ENCODE results near the gene TLK2.

DNA sequence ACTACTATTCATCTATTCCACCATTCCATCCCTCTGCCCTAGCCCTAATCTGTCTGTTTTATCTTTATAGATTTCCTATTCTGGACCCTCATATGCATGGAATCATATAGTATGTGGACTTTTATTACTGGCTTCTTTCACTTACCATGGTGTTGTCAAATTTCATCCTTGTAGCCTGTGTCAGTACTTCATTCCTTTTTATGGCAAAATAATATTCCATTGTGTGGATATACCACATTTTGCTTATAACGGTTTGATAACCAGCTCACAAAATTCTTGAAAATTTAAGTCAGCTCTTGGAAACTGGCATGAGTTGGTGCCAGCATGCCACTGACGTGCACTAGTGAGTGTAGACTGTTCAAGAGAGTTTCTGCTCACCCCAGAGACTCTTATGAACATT is 118.5 kb downstream of the TLK2 start:
- TF ChIP-seq, protein P1, sequence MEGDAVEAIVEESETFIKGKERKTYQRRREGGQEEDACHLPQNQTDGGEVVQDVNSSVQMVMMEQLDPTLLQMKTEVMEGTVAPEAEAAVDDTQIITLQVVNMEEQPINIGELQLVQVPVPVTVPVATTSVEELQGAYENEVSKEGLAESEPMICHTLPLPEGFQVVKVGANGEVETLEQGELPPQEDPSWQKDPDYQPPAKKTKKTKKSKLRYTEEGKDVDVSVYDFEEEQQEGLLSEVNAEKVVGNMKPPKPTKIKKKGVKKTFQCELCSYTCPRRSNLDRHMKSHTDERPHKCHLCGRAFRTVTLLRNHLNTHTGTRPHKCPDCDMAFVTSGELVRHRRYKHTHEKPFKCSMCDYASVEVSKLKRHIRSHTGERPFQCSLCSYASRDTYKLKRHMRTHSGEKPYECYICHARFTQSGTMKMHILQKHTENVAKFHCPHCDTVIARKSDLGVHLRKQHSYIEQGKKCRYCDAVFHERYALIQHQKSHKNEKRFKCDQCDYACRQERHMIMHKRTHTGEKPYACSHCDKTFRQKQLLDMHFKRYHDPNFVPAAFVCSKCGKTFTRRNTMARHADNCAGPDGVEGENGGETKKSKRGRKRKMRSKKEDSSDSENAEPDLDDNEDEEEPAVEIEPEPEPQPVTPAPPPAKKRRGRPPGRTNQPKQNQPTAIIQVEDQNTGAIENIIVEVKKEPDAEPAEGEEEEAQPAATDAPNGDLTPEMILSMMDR (IDR thresholded peaks at IDR 0.05; ENCODE audit: poor library complexity, severe bottlenecking): no peak
- no peak for TF ChIP-seq MXI1 (conservative IDR thresholded peaks at IDR 0.05; ENCODE audit: poor library complexity, severe bottlenecking)

All from neural cell (in vitro differentiated cells).